Kidney capillary endothelial cell (primary cell): ENCODE results near the gene TRPC4AP.
A peak's percentile ranks its signal among the peaks of the same experiment; 100 is the strongest.
"Not testable (repeated sequence)": the region's sequence is repeated elsewhere in the genome, so short reads cannot be mapped to it uniquely, and the experiment has no call there.

Source experiments
- DNase-seq: peaks from one replicate; pipeline ENCODE4 v3.0.0-alpha.2; 2018; ENCODE audit warnings: low spot score

The TRPC4AP gene

GRCh38 chr20:35101620-35102019 lies 9.0 kb upstream of the TRPC4AP start:
- DNase-seq, result no peak

GRCh38 chr20:35093267-35093884 lies 769 bp upstream of the TRPC4AP start:
- DNase-seq, result peak; percentile 60

- DNase-seq, result peak; percentile 22
Measured at GRCh38 chr20:35091816-35092523, 637 bp downstream of the TRPC4AP start.

- no peak for DNase-seq
Measured at GRCh38 chr20:35088231-35089145, 4.1 kb downstream of the TRPC4AP start.

GRCh38 chr20:35087791-35088190 lies 4.8 kb downstream of the TRPC4AP start:
- no peak for DNase-seq

- DNase-seq, result no peak
Measured at GRCh38 chr20:35087355-35087754, 5.3 kb downstream of the TRPC4AP start.

- no peak for DNase-seq
Measured at GRCh38 chr20:35085477-35086225, 7.0 kb downstream of the TRPC4AP start.

- DNase-seq, result no peak
Measured at GRCh38 chr20:35084998-35085397, 7.6 kb downstream of the TRPC4AP start.

- not testable (repeated sequence) for DNase-seq
Measured at GRCh38 chr20:35080348-35080642, 12.3 kb downstream of the TRPC4AP start.

GRCh38 chr20:35079472-35080347 lies 12.9 kb downstream of the TRPC4AP start:
- no peak for DNase-seq

GRCh38 chr20:35077872-35078271 lies 14.7 kb downstream of the TRPC4AP start:
- no peak for DNase-seq

GRCh38 chr20:35077341-35077740 lies 15.3 kb downstream of the TRPC4AP start:
- no peak for DNase-seq

- DNase-seq, result not testable (repeated sequence)
Measured at GRCh38 chr20:35071436-35072153, 21.0 kb downstream of the TRPC4AP start.

- DNase-seq, result no peak
Measured at GRCh38 chr20:35066194-35066593, 26.4 kb downstream of the TRPC4AP start.

GRCh38 chr20:35065181-35065580 lies 27.4 kb downstream of the TRPC4AP start:
- DNase-seq, result no peak

GRCh38 chr20:35063168-35063567 lies 29.4 kb downstream of the TRPC4AP start:
- no peak for DNase-seq

- no peak for DNase-seq
Measured at GRCh38 chr20:35062478-35062877, 30.1 kb downstream of the TRPC4AP start.

- DNase-seq, result no peak
Measured at GRCh38 chr20:35060168-35060567, 32.4 kb downstream of the TRPC4AP start.

GRCh38 chr20:35059612-35060011 lies 33.0 kb downstream of the TRPC4AP start:
- no peak for DNase-seq

- DNase-seq, result no peak
Measured at GRCh38 chr20:35059110-35059509, 33.5 kb downstream of the TRPC4AP start.
